ENCODE measurements around the gene NEURL4. TPM values are rescaled to one million over a fixed set of nuclear protein-coding genes. Genes with fewer than 3 reads are reported as not detected.

Gene NEURL4
- total and polyA plus RNA-seq, 4 donors = 0.76 to 14.2 (median 7.3) TPM

- no peaks in the 10 kb centered on the region for H3K27me3 ChIP-seq (ENCODE audit: control insufficient read depth in 4 of 4, insufficient read depth in 4 of 4, low read length in 3 of 4)
- H3K27ac ChIP-seq (ENCODE audit: low read depth in 1 of 2, low read length in 2 of 2) = no peak overlapping the region
- H3K4me1 ChIP-seq (ENCODE audit: control insufficient read depth in 4 of 4, insufficient read depth in 4 of 4, low read length in 3 of 4) = peaks cover 0 to under 1% (median 0%) of the 10 kb centered on the region in 4 donors
- no peak for TF ChIP-seq RXRA (IDR thresholded peaks at IDR 0.05)
- TF ChIP-seq NR2F2 (IDR thresholded peaks at IDR 0.05) = no peak
- no peak for TF ChIP-seq FOXA2 (IDR thresholded peaks at IDR 0.05)
- no peak for TF ChIP-seq FOXA1 (IDR thresholded peaks at IDR 0.05)
- no peak for TF ChIP-seq ATF3 (IDR thresholded peaks at IDR 0.05)
- TF ChIP-seq HNF4G (IDR thresholded peaks at IDR 0.05) = no peak
- no peak for TF ChIP-seq HNF4A (conservative IDR thresholded peaks at IDR 0.05)
- H3K4me3 ChIP-seq (ENCODE audit: low read depth in 1 of 3, low read length in 3 of 3) = no peak overlapping the region
- peaks cover 17 to 78% (median 36%) of the 10 kb centered on the region in 4 donors for H3K36me3 ChIP-seq (ENCODE audit: control insufficient read depth in 4 of 4, insufficient read depth in 3 of 4, low read depth in 1 of 4, low read length in 3 of 4)
- no peak overlapping the region for H3K9ac ChIP-seq (ENCODE audit: low read depth in 1 of 2, low read length in 2 of 2)
- no peaks in the 10 kb centered on the region for H3K9me3 ChIP-seq (ENCODE audit: control insufficient read depth in 4 of 4, low read length in 3 of 4)
- DNase-seq (ENCODE audit: low spot score) = no peak
- 93% methylated on average over 15 of the region's 15 CpGs for WGBS
Measured at GRCh38 chr17:7321466-7321865, 7.7 kb downstream of the NEURL4 start.

GRCh38 chr17:7318121-7318860 is 10.8 kb downstream of the NEURL4 start:
- H3K36me3 ChIP-seq (ENCODE audit: control insufficient read depth in 4 of 4, insufficient read depth in 3 of 4, low read depth in 1 of 4, low read length in 3 of 4) = peaks cover 13 to 55% (median 29%) of the 10 kb centered on the region in 4 donors
- WGBS = 90% methylated on average over 13 of the region's 13 CpGs
- no peaks in the 10 kb centered on the region for H3K9me3 ChIP-seq (ENCODE audit: control insufficient read depth in 4 of 4, low read length in 3 of 4)
- TF ChIP-seq CTCF (IDR thresholded peaks at IDR 0.05; ENCODE audit: low read depth, low read length, missing input control) (no peak), TAF1 (conservative IDR thresholded peaks at IDR 0.05) (no peak)
- DNase-seq (ENCODE audit: low spot score) = no peak
- H3K4me1 ChIP-seq (ENCODE audit: control insufficient read depth in 4 of 4, insufficient read depth in 4 of 4, low read length in 3 of 4) = peaks cover 6 to 26% (median 19%) of the 10 kb centered on the region in 4 donors
- no peak overlapping the region for H3K4me3 ChIP-seq (ENCODE audit: low read depth in 1 of 3, low read length in 3 of 3)
- no peaks in the 10 kb centered on the region for H3K27me3 ChIP-seq (ENCODE audit: control insufficient read depth in 4 of 4, insufficient read depth in 4 of 4, low read length in 3 of 4)
- H3K9ac ChIP-seq (ENCODE audit: low read depth in 1 of 2, low read length in 2 of 2) = no peak overlapping the region
- no peak overlapping the region for H3K27ac ChIP-seq (ENCODE audit: low read depth in 1 of 2, low read length in 2 of 2)

- no peak overlapping the region for H3K4me3 ChIP-seq (ENCODE audit: low read depth in 1 of 3, low read length in 3 of 3)
- no peak overlapping the region for H3K27ac ChIP-seq (ENCODE audit: low read depth in 1 of 2, low read length in 2 of 2)
- H3K9ac ChIP-seq (ENCODE audit: low read depth in 1 of 2, low read length in 2 of 2) = no peak overlapping the region
- H3K36me3 ChIP-seq (ENCODE audit: control insufficient read depth in 4 of 4, insufficient read depth in 3 of 4, low read depth in 1 of 4, low read length in 3 of 4) = peaks cover 13 to 54% (median 35%) of the 10 kb centered on the region in 4 donors
- H3K4me1 ChIP-seq (ENCODE audit: control insufficient read depth in 4 of 4, insufficient read depth in 4 of 4, low read length in 3 of 4) = peaks cover 7 to 33% (median 25%) of the 10 kb centered on the region in 4 donors
- 92% methylated on average over 16 of the region's 16 CpGs for WGBS
- no peaks in the 10 kb centered on the region for H3K9me3 ChIP-seq (ENCODE audit: control insufficient read depth in 4 of 4, low read length in 3 of 4)
- no peaks in the 10 kb centered on the region for H3K27me3 ChIP-seq (ENCODE audit: control insufficient read depth in 4 of 4, insufficient read depth in 4 of 4, low read length in 3 of 4)
- no peak for DNase-seq (ENCODE audit: low spot score)
- no peak for TF ChIP-seq JUND (IDR thresholded peaks at IDR 0.05)
- no peak for TF ChIP-seq MAX (IDR thresholded peaks at IDR 0.05)
- TF ChIP-seq RAD21 (IDR thresholded peaks at IDR 0.05) = no peak
- no peak for TF ChIP-seq HNF4G (IDR thresholded peaks at IDR 0.05)
- TF ChIP-seq SP1 (IDR thresholded peaks at IDR 0.05) = no peak
- TF ChIP-seq FOXA1 (IDR thresholded peaks at IDR 0.05) = no peak
- TF ChIP-seq GABPA (IDR thresholded peaks at IDR 0.05 in 1 of 2, conservative IDR thresholded peaks at IDR 0.05 in 1 of 2) = no peak
- TF ChIP-seq ATF3 (IDR thresholded peaks at IDR 0.05) = no peak
- TF ChIP-seq REST (IDR thresholded peaks at IDR 0.05) = no peak
- TF ChIP-seq NR2F2 (IDR thresholded peaks at IDR 0.05) = no peak
- TF ChIP-seq FOXA2 (IDR thresholded peaks at IDR 0.05) = no peak
- no peak for TF ChIP-seq EGR1 (IDR thresholded peaks at IDR 0.05; ENCODE audit: low read depth in 2 of 2)
- TF ChIP-seq RXRA (IDR thresholded peaks at IDR 0.05) = no peak
- no peak for TF ChIP-seq YY1 (IDR thresholded peaks at IDR 0.05)
- no peak for TF ChIP-seq TAF1 (conservative IDR thresholded peaks at IDR 0.05)
- no peak for TF ChIP-seq ZBTB33 (IDR thresholded peaks at IDR 0.05)
Measured at GRCh38 chr17:7317161-7317803, 11.9 kb downstream of the NEURL4 start.

Measured in liver (tissue), 9 donors.